Endometrium (tissue), 2 donors: Measurements from ENCODE around the gene ADCYAP1R1.

Experiments used
- FAIRE-seq: peaks from 2 replicates; lab custom pipeline; 2012; peaks lifted over from hg19 to GRCh38; lab: Jason Lieb, UNC
- donor health status: control.
- donor health status: control.

Gene ADCYAP1R1

DNA sequence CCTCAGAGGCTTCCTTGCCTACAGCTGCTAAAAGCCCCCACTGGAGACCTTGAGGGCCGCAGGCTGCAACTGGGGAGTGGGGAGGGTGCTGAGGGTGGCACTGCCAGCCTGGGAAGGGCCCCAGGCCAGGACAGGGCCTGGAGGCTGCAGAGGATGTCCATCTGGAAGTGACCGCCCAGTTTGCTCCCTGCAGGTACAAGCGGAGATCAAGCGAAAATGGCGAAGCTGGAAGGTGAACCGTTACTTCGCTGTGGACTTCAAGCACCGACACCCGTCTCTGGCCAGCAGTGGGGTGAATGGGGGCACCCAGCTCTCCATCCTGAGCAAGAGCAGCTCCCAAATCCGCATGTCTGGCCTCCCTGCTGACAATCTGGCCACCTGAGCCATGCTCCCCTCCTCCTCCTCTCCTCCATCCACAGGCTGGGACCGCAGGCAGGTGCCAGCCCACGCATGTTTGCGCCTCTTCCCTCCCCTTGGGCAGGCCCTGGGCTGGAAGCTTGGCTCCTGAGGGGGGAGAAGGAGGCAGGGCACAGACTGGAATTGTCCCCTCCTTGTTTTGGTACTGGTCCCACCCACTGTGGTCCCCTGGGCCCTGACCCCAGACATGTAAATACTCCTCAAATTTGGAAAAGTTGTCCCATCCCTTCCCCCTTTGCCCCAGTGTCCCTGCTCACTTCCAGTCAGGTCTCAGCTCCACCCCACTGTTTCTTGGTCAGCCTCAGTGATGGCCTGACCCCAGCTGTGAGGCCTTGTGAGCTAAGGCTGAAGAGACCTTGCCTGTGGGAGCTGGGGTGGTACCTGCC is 54.4 kb downstream of the ADCYAP1R1 start:
- FAIRE-seq: no peak

DNA sequence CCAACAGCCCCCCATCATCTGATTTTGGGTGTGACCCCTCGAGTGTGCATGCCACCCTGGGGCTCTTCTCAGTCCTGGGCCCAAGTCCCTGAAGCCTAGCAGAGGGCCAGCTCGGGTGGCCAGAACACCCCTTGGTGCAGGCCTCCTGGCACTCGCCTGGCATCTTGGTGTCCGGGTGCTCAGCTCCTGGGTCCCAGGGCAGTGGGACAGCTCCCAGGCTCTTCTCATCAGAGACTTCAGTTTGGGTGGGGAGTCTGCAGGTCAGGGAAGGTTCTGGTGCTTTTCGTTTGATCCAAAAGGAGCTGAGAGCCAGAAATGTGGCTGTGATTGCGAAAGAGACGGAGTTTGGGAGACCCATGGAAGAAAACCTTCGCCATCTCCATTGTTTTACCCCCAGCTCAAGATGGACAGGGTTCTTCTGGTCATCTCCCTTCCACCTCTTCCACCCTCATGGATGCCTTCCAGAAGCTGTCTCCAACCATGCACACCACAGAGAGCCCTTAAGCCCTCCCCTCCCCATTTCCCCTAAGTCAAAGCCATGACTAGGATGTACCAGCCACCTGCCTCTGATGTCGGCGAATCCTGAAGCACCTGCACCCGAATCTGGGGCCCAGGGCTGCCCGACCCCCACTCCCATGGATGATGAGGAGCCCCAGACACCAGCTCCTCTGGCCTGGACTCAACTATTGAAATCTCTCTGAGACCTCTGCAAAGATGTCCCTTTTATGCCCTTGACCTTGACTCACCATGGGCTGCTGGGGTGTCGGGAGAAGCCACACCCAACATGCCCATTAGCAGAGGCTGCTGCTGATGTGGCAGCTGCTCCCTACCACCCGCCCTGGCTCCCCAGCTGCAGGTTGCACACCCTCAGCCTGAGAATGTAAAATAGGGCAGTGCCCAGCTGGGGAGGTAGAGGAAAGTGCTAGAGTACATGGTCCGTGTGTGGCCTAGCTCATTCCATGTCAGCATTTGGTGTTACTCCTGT is 55.3 kb downstream of the ADCYAP1R1 start:
- no peak for FAIRE-seq

DNA sequence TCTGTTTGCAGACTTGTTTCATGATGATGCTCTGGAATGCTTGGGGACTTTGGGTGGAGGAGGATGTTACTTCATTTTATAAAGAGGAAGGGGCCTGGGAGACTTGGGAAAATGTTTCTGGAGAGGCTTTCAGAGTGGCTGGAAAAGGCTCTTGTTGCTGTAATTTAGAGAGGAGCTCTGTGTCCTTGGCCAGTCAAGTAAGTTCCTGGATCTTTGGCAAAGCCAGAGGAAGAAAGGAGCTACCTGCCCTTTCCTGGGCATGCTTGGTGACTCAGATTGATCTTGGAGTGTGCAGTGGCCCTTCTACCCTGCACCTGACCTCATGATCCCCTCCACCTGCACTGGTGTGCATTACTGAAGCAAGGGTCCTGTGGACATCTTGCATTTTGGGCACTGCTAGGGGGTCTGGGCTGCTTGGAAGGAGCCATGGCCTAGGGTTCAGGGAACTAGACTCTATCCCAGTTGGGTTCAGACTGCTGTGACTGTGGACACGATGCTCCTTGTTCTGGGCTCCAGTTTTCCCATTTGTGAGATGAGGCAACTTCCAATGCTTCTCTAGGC is 56.1 kb downstream of the ADCYAP1R1 start:
- no peak for FAIRE-seq

DNA sequence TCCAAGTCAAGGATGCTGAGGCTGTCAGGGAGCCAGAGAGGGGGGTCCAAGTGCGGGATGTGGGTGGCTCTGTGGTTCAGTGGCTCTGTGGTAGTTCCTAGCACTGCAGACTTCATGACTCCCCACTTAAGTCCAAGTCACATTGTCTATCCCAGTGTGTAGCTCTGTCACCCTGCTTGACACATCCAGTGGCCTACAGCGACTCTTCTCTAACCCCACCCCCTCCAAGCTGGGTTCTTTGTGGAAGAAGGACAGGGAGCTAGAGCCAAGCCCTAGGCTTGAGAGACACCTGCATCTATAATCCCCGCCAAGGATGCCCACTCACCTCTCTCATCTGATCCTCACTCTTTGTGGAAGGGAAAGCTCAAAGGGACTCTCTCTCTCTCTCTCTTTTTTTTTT is 57.6 kb downstream of the ADCYAP1R1 start:
- FAIRE-seq: no peak

DNA sequence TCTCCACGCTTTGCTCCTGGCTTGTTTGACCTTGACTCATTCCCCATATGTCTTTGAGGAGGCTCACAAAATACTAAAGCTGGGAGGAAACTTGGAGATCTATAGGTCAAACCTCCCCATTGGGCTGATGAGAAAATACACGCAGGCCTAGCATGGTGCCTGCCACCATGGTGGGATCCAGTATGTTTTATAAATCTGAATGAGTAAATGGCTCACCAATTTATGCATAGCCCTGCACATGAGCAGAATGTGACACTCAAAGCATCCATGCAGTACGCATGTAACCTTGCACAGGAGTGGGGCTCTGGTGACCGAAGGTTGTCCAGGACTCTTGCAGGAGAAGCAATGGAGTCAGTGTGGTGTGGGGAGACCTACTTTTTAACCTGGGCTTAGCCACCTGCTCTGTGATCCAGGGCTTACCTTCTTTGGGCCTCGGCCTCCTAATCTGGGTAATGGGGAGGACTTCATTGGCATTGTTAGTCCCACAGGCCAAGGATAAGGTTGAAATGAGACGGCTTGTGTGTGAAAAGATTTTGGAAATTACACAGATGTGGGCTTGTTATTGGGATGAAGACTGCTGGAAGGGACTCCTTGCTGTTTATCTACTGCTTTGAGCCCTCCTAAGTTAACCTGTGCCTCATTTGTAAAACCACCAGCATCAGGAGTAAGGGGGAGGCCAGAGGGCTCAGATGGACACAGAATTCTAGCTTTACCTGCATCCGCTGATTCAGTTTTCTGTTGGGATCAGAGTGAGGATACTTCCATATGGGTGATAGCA is 58.4 kb downstream of the ADCYAP1R1 start:
- no peak for FAIRE-seq

DNA sequence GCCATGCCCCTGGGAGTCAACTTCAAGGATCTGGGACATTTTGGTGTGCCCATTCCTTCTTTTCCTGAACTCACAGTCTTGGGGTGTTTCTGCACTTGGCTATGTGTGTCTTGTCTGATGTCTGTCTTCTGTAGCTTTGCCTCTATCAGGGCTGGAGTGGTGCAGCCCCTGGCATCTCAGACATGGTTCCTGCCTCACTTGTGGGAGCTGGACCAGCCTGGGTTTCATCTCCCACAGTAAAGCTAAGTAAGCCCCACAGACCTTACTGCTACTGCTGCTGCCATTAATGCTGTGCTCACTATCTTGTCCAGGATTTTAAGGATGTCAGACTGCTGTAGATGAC is 59.0 kb downstream of the ADCYAP1R1 start:
- no peak for FAIRE-seq

DNA sequence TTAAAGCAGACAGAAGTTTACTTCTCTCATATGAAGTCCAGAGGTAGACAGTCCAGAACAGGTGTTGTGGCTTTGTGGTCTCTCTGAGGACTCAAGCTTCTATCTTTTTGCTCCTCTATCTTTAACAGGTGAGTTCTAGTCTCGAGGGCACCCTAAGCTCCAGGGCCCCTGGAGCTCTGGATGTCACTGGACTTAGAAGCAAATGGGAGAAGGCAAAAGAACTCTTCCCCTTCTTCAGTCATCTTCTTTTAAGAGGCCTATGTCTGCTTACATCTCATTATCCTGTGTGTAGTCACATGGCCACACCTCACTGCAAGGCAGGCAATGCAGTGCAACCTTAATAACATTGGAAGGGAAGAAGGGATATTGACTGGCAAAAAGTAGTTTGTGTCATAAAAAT is 61.6 kb downstream of the ADCYAP1R1 start:
- no peak for FAIRE-seq

DNA sequence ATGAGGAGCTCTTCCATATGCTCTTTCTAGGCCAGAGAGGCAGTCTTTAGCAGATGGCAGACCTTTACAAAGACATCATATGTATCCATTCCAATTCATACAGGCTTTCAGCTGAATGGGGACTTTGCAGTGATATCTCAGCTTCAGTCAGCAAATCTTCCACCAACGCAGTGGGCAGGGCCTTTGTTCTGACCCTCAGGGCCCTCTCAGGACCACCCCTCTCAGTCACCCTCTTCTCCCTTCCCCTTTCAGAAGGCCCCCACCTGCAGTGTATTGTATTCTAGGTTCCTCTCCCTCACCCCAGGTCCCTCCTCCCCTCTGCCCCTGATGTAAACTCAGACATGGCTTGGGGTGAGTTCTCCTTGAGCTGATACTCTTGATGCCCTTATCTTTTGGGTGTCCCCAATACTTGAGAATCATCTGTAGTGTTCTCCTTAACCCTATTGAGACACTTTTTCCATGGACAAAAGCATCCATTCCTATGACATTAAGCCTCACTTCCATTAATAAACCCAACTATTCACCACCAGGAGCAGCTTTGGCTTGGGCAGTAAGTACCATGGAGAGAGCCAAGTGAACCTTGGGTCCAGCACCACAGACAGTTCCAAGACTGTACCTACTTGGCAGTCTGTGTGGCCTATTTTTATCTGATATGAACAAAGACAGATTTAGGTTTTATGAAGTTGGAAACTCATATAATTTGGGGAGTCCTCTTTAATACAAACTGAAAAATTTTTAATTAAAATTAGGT is 62.7 kb downstream of the ADCYAP1R1 start:
- peak; percentile 78 for FAIRE-seq

DNA sequence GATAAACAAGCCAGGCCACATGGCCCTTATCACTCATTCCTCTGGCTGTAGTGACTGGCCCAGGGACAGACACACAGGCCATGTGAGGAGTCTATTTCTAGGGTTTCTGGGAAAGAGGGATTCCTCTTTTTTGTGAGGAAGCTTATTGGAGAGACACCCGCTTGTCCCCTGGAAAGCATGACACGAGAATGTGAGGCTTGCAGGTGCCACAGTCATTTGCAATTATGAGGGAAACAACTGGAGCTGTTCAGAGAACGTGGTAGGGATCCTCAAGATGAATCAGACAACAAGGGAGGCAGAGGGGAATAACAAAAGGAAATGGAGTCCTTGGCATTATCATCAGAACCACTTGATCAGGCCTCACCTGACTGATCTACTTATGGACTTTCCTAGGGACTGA is 64.5 kb downstream of the ADCYAP1R1 start:
- FAIRE-seq: no peak

DNA sequence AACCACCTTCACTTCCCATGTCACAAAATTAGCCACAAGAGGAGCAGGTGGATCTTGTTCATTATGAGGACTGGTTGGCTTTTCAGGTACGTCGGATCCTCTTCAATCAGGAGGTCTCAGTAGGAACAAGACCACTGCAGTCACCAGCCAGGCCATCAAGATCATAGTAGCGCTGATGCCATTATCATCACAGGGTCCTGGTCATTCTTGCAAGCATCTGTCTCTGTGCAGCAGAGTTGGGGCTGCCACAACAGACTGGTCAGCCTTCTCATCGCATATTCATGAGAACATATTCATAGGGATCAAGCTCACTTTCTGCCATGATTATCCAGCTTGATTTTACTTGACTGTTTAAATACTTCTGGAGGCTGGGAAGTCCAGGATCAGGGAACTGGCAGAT is 67.1 kb downstream of the ADCYAP1R1 start:
- no peak for FAIRE-seq

DNA sequence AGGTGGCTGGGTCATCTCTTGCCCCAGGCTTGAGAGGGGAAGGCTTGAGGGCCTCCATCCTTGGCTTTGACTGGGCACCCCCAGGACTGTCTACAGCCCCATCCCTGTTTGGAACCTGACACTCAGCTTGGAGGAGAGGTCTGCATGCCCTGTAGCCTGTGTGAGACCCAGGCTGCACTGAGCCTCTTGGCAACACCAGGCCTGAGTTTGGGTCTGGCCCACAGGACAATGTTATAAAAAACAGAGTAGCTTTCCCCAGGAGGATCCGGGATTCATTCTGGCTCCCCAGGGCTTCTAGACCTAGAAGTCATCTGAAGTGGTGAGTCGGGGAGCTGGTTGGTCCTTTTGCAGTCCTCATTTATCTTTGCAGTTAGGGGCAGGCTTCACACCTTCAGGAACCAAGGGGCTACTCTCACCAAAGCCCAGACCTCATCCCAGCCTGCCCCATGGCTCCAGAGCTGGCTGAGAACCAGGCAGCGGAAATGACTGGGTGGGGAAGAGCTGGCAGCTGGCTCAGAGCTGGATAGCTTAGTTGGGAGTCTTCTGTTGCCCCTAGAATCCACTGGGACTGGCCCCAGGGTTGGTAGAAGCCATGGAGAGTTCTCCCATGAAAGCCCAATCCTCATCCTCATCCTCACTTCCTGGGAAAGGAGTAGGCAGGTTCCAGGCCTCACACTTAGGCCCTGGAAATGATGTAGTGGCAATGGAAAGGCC is 68.8 kb downstream of the ADCYAP1R1 start:
- FAIRE-seq: no peak

DNA sequence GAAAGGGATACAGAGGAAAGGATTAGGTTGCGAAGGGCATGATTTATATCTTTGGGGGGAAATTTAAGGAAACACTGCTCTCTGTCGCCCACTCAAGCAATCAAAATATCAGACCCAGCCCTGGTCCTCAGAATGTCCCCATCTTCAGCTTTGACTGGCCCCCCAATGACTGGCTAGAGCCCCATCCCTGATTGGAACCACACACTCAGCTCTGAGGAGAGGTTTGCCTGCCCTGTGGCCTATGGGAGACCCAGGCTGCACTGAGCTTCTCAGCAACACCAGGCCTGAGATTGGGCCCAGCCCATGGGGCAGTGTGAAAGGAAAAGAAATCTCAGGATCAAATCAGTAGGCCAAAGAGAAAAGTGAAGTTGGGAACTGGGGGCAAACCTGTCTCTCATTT is 69.5 kb downstream of the ADCYAP1R1 start:
- FAIRE-seq: no peak

DNA sequence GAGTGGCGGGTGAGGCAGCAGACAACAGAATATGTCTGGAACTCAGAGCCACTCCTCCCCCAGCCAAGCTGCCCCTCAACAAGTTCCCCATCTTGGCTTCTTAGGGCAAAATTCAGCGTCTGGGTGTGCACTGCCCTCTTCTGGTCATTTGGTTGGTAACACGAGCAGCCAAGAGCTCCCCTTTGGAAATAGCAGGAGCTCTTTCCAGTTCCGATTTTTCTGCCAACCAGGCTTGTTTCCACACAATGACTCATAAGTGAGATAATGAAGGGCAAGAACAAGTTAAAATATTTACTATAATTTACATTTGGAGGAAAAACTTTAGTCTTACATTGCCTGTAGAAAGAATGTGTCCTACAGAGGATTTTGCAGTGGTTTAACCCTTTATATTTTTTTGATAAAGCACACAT is 70.5 kb downstream of the ADCYAP1R1 start:
- FAIRE-seq: peak; percentile 62

DNA sequence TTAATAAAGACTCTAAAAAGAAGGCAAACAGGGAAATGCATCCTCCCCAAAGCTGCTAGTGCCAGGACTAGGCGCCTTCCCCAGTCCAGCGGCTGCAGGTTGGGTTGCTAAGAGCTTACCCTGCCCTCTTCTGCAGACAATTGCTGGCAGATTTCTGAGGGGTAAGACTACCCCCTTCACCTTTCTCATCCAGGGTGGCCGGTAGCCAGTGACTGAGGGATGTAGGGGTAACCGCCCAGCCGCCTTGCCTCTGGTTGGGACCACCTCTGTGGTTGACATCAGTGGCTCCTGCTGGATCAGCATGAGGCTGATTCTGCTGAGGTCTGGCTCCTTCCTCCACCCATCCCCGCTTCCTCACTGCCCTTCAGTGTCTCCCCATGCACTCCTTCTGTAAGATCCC is 71.2 kb downstream of the ADCYAP1R1 start:
- no peak for FAIRE-seq

DNA sequence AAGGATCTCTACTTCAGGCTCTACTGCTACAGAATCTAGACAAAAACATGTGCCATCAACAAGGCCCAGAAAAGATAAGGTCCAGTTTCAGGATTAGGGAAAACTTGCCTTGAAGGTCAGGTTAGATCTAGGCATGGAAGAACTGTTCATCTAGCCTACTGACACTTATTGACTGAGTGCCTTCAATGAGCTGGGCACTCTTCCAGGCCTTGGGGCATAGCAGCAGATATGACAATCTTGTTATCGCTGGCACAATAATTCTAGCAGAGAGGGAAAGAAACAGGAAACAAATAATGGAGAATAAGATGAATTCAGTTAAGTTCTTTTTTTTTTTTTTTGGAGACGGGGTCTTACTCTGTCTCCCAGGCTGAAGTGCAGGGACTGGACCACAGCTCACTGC is 71.6 kb downstream of the ADCYAP1R1 start:
- no peak for FAIRE-seq

DNA sequence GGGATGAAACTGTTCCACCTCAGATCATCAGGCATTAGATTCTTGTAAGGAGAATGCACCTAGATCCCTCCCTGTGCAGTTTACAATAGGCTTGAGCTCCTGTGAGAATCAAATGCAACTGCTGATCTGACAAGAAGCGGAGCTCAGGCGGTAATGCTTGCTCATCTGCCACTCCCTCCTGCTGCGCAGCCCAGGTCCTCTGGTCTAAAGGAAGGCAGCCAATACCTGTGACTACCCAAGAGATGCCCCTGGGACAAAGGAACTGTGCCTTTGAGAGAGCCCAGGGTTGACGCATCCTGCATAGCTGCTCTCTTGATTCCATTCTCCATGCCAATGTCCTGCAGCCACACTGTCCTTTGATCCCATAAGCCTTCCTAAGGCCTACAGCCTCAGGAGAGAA is 73.1 kb downstream of the ADCYAP1R1 start:
- FAIRE-seq: no peak

DNA sequence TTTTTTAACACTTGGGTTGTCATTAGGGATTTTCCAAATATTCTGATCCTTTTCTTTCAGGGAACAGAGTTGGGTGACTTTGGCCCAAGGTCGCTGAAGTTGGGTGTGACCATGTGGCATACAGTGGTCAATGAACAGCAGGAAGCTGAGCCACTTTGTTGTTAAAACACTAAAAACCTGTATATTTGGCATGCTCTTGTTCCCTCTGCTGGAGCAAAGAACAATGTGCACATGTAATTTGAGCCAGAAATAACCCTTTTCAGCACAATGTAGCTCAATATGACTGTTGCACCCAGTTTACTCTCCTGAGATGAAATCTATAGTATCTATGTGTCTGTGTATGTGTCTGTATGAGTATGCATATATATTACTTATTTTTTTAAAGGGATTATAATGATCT is 74.9 kb downstream of the ADCYAP1R1 start:
- no peak for FAIRE-seq

DNA sequence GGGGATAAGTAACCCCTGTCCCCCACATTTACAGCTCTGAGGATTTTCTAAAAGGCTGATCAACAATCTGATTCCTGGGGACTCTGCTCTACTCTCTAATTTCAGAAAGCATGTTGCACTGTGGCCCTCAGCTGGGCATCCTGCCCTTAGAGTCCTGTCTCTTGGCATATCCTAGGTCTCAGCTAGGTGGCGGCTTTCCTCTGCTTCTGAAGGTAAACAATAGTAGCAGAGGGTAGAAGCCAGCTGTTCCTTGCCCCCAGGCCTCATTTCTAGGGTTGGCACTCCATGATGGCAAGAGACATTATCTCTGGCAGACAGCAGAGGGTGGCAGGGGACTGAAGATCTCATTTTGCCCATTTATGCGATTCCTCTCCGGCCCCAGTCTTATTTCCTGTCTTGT is 77.0 kb downstream of the ADCYAP1R1 start:
- no peak for FAIRE-seq

DNA sequence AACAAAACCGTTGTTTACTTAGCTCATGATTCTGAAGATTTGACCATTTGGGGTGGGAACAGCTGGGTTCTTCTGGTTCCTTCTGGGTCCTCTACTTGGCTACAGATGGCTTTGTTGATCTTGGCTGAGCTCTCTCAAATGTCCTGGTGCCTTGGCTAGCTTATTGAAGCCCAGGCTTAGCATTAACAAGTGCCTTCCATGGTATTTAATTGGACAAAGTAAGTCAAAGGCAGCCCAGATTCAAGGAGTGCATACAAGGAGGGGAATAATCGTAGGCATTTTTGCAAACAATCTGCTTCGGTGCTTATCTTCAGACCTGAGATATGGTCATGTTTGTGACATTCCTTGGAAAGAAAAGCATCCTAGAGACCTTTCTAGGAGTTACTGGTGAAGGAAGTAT is 81.4 kb downstream of the ADCYAP1R1 start:
- no peak for FAIRE-seq

DNA sequence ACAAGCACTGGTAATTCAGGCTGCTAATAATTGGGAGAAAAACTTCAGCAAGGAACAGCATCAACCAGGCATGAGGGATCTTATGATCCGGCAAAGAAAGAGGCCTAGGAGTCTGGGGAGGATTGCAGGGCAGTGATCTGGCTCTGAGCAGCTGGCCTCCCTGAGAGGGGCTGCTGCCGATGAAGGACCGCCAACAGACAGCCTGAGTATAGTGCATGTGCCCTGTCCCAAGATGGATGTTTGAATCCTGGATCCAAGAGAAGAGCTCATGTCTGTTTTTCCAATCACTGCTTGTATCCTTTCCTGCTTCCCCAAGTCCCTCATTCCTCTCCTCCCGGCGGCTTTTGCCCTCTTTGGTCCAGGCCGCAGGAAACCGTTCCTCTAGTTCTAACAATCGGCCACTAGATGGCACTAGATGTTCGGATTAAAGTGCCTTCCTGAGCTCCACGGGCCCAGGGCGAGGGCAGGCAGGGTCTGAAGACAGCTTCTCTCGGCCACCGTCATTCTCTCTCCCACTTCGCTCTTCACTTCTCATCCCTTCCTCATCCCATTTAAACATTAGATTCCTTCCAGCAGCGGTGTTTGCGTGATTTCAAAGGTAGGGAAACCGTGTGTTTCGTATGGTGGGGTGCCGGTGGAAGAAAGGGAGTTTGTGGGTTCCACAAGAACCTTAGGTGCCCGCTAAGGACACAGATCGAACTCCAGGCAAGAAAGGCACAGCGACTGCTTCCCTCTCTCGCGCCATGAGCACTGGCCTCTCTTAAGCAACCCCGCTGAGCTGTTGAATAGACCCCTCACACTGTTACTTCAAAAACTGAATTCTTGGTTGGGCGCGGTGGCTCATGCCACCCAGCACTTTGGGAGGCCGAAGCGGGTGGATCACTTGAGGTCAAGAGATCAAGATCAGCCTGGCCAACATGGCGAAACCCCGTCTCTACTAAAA is 82.4 kb downstream of the ADCYAP1R1 start:
- no peak for FAIRE-seq
